Panc1 (cell line): ENCODE measurements around the gene PPP1R14C.

ENCODE experiments used
- REST ChIP-seq, 2 experiments: IDR thresholded peaks; 2 replicates each; pipeline ENCODE4 v1.6.1; 2011 to 2012; ENCODE audit warnings: low read depth in 2 of 2, control low read depth in 1 of 2, low read length in 1 of 2, mild to moderate bottlenecking in 1 of 2, moderate library complexity in 1 of 2; ENCODE audit not compliant: insufficient read depth in 1 of 2
- TF ChIP-seq, protein P1 (sequence below): fragments of 450-650 bp; IDR thresholded peaks from 2 replicates; pipeline ENCODE4 v1.5.1; 2017; ENCODE audit warnings: mild to moderate bottlenecking

GRCh38 chr6:150273457-150274309 is 130.8 kb downstream of the PPP1R14C start:
- no peak for TF ChIP-seq REST (IDR thresholded peaks at IDR 0.05; ENCODE audit: insufficient read depth in 1 of 2, low read depth in 2 of 2, low read length in 1 of 2)
- TF ChIP-seq, protein P1, sequence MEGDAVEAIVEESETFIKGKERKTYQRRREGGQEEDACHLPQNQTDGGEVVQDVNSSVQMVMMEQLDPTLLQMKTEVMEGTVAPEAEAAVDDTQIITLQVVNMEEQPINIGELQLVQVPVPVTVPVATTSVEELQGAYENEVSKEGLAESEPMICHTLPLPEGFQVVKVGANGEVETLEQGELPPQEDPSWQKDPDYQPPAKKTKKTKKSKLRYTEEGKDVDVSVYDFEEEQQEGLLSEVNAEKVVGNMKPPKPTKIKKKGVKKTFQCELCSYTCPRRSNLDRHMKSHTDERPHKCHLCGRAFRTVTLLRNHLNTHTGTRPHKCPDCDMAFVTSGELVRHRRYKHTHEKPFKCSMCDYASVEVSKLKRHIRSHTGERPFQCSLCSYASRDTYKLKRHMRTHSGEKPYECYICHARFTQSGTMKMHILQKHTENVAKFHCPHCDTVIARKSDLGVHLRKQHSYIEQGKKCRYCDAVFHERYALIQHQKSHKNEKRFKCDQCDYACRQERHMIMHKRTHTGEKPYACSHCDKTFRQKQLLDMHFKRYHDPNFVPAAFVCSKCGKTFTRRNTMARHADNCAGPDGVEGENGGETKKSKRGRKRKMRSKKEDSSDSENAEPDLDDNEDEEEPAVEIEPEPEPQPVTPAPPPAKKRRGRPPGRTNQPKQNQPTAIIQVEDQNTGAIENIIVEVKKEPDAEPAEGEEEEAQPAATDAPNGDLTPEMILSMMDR = no peak
